Upper lobe of left lung (tissue), 6 donors: ENCODE results near the gene TMCO4. TPM values are rescaled to one million over a fixed set of nuclear protein-coding genes. Genes with fewer than 3 reads are reported as not detected.

Experiments used
- ATAC-seq, 2 donors: fragments of 200-7000 bp; cut with Tn5 transposase; one replicate each; pipeline ENCODE4 v1.9.1; 2022; ENCODE audit warnings: mild to moderate bottlenecking in 2 of 2, moderate library complexity in 2 of 2; ENCODE audit not compliant: low FRiP score in 2 of 2
- DNase-seq, 2 donors: peaks; one replicate each; pipeline ENCODE4 v3.0.0-alpha.2; 2019 to 2020
- H3K27ac ChIP-seq, 4 donors: fragments of 200-600 bp; sonication (generic); one replicate each; pipeline ENCODE4 v1.5.1; 2016 to 2019
- H3K27me3 ChIP-seq, 4 donors: fragments of 200-600 bp; sonication (generic); one replicate each; pipeline ENCODE4 v1.5.1; 2017 to 2019
- H3K36me3 ChIP-seq, 4 donors: fragments of 200-600 bp; sonication (generic); one replicate each; pipeline ENCODE4 v1.5.1; 2016 to 2019
- H3K4me1 ChIP-seq, 4 donors: fragments of 200-600 bp; sonication (generic); one replicate each; pipeline ENCODE4 v1.5.1; 2018 to 2019
- H3K4me3 ChIP-seq, 4 donors: fragments of 200-600 bp; sonication (generic); one replicate each; pipeline ENCODE4 v1.5.1; 2017 to 2019; ENCODE audit warnings: mild to moderate bottlenecking in 2 of 4, moderate library complexity in 1 of 4
- H3K9me3 ChIP-seq, 4 donors: fragments of 200-600 bp; sonication (generic); one replicate each; pipeline ENCODE4 v1.5.1; 2018 to 2019
- EP300 ChIP-seq, 4 donors: sonication (generic); formaldehyde crosslinking; IDR thresholded peaks; one replicate each; pipeline ENCODE4 v1.5.1; 2017; ENCODE audit warnings: antibody characterized with exemption in 4 of 4, control low read depth in 2 of 4
- POLR2A ChIP-seq, 4 donors: fragments of 450-650 bp; IDR thresholded peaks; one replicate each; pipeline ENCODE4 v1.5.1; 2016 to 2017; ENCODE audit warnings: antibody characterized with exemption in 4 of 4, mild to moderate bottlenecking in 2 of 4
- POLR2AphosphoS5 ChIP-seq, 2 donors: sonication (generic); formaldehyde crosslinking; IDR thresholded peaks; one replicate each; pipeline ENCODE4 v1.5.1; 2017; ENCODE audit warnings: antibody characterized with exemption in 2 of 2
- WGBS, 2 donors: methylation state at CpG; one replicate each; pipeline ENCODE4 v1.1.5; 2017 to 2018; 5-methylcytosine and 5-hydroxymethylcytosine counted together
- total RNA-seq, 6 donors: library from RNA; depleted of rRNA in 4 of 6; stranded (reverse); fragments of >200 nt in 4 of 6; gene quantifications; one replicate each; pipeline versions ENCODE4 v1.1.0 to v1.2.1, GENCODE V29; 2016 to 2021
- TF ChIP-seq, protein P1 (sequence below), 6 experiments: fragments of 450-650 bp in 4 of 6; fragments of 200-600 bp in 2 of 6; sonication (generic) in 2 of 6; IDR thresholded peaks; one replicate each; pipeline ENCODE4 v1.5.1; 2016 to 2019; ENCODE audit warnings: antibody characterized with exemption in 6 of 6
- donor health status: DM: no; HTN: no; CAD: no; lungs with moderate emphysema.
- donor health status: DM: no; HTN: yes; CAD: no; lungs with severe emphysema.

TMCO4 gene
- total RNA-seq, 6 donors from 2014 or later = 19.1 to 46.1 (median 24.9) TPM

DNA sequence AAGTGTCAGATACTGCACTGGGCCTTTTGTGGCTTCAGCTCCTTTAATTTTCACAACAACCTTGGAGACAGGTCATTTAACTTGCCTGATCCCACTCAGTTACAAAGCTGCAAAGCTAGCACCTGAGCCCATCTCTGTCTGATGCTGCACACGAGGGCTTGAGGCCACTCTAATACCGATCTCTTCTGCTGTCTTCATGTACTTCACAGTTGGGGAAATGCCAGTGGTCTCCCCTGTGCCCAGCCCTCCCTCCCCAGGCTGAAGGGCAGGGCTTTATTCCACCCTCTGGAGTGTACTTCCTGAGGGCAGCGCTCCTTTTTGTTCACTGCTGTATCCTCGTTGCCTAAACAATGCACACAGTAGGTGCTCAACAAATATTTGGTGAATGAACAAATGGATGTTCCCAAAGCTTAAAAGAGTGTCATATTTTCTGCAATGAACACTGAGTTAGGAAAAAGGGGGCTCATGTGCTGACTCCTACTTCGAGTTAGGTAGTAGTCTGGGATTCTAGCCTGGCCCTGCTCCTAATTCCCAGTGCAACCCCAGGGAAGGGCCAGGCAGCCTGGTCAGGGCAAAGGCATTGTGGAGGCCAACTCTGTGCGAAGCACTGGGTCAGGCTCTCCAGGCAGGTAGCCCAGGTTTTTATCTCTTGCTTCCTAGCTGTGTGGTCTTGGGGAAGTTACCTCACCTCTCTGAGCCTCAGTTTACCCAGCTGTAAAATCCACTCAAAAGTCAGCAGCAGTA, 1.1 kb downstream of the TMCO4 start:
- 73 to 84% methylated on average over 6 of the region's 6 CpGs for WGBS, 2 donors
- H3K4me1 ChIP-seq = peaks cover 6 to 17% (median 15%) of the 10 kb centered on the region in 4 donors
- H3K36me3 ChIP-seq = no peaks in the 10 kb centered on the region
- DNase-seq = no peak
- TF ChIP-seq EP300 (IDR thresholded peaks at IDR 0.05) (no peak), POLR2A (IDR thresholded peaks at IDR 0.05) (no peak), POLR2AphosphoS5 (IDR thresholded peaks at IDR 0.05) (no peak)
- TF ChIP-seq, protein P1, sequence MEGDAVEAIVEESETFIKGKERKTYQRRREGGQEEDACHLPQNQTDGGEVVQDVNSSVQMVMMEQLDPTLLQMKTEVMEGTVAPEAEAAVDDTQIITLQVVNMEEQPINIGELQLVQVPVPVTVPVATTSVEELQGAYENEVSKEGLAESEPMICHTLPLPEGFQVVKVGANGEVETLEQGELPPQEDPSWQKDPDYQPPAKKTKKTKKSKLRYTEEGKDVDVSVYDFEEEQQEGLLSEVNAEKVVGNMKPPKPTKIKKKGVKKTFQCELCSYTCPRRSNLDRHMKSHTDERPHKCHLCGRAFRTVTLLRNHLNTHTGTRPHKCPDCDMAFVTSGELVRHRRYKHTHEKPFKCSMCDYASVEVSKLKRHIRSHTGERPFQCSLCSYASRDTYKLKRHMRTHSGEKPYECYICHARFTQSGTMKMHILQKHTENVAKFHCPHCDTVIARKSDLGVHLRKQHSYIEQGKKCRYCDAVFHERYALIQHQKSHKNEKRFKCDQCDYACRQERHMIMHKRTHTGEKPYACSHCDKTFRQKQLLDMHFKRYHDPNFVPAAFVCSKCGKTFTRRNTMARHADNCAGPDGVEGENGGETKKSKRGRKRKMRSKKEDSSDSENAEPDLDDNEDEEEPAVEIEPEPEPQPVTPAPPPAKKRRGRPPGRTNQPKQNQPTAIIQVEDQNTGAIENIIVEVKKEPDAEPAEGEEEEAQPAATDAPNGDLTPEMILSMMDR (IDR thresholded peaks at IDR 0.05) = no peak
- H3K9me3 ChIP-seq = no peaks in the 10 kb centered on the region
- H3K27ac ChIP-seq = peak overlapping the region; percentile 82 to 87 (median 84)
- no peak for ATAC-seq
- H3K4me3 ChIP-seq = peak overlapping the region in 3 of 4 donors; percentile 63 to 95 (median 85)
- H3K27me3 ChIP-seq = no peaks in the 10 kb centered on the region

DNA sequence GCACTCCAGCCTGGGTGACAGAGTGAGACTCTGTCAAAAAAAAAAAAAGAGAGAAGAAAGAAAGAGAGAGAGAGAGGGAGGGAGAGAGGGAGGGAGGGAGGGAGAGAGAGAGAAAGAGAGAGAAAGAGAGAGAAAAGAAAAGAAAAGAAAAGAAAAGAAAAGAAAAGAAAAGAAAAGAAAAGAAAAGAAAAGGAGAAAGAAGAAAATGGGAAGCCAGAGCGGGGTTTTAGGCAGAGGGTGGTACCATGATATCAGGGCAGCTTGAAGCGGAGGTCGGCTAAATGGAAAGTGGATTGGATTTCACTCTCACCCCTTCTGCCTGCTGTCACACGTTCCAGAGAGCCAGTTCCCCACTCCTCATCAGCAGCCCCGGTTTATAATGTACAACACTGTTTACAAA, 1.9 kb downstream of the TMCO4 start:
- Histone ChIP-seq H3K27ac (peak overlapping the region in 1 of 4 donors; percentile 42), H3K4me1 (peaks cover 6 to 17% (median 15%) of the 10 kb centered on the region in 4 donors), H3K36me3 (peaks cover 0 to 3% (median 0%) of the 10 kb centered on the region in 4 donors), H3K4me3 (no peak overlapping the region), H3K9me3 (no peaks in the 10 kb centered on the region), H3K27me3 (no peaks in the 10 kb centered on the region)
- no peak for TF ChIP-seq EP300 (IDR thresholded peaks at IDR 0.05)
- TF ChIP-seq, protein P1 (IDR thresholded peaks at IDR 0.05) = no peak
- 77 to 82% methylated on average over 5 of the region's 5 CpGs for WGBS, 2 donors
- DNase-seq (no peak), ATAC-seq (no peak)

DNA sequence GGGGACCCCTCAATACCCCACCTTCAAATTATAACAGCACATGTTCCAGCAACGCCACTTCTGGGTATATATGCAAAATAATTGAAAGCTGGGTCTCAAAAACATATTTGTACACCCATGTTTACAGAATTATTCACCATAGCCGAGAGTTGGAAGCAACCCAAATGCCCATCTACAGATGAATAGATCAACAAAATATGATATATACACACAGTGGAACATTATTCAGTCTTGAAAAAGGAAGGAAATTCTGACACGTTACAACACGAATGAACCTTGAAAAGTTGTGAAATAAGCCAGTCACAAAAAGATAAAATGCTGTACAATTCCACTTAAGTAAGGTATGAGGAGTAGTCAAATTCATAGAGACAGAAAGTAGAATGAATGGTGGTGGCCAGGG, 5.1 kb downstream of the TMCO4 start:
- TF ChIP-seq EP300 (IDR thresholded peaks at IDR 0.05) (no peak), POLR2A (IDR thresholded peaks at IDR 0.05) (no peak), POLR2AphosphoS5 (IDR thresholded peaks at IDR 0.05) (no peak)
- TF ChIP-seq, protein P1 (IDR thresholded peaks at IDR 0.05) = no peak
- ATAC-seq (no peak), DNase-seq (no peak)
- 70 to 75% methylated on average over 4 of the region's 4 CpGs for WGBS, 2 donors
- no peak overlapping the region for H3K27ac ChIP-seq
- no peaks in the 10 kb centered on the region for H3K9me3 ChIP-seq
- H3K4me3 ChIP-seq = no peak overlapping the region
- peaks cover 0 to 12% (median 2%) of the 10 kb centered on the region in 4 donors for H3K36me3 ChIP-seq
- H3K4me1 ChIP-seq = peaks cover 6 to 13% (median 11%) of the 10 kb centered on the region in 4 donors
- H3K27me3 ChIP-seq = no peaks in the 10 kb centered on the region

DNA sequence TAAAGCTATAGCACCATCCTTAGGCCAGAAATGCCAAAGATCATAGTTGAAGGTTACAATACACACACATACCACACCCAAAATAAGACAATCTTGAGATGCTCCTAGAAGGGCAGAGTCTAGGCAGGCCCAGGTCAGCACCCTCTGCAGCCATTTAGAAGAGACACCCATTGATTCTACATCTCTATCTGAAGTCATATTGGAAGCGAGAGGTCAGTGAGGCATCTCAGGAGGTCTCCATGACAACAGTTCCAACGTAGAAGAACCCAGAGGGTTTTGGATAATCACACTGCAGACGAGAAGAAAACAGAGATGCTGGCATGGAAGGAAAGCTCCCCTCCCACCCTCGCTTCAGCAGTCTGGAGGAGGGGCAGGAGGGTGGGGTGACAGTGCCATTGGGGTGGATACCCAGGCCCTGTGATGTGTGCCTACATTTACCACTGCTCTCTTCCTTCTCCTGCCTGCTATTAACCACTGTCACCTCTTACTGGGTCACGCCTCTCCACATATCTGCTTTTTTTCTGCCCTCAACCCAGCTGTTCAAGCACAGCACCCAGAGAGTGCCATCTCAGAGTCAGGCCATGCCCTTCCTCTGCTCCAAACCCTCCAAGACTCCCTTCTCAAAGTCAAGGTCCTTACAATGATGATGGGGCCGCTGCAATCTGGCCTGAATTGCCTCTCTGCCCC, 6.2 kb downstream of the TMCO4 start:
- Histone ChIP-seq H3K27ac (no peak overlapping the region), H3K27me3 (no peaks in the 10 kb centered on the region), H3K4me3 (no peak overlapping the region), H3K4me1 (peaks cover 0 to 4% (median 2%) of the 10 kb centered on the region in 4 donors), H3K36me3 (peaks cover 0 to 12% (median 2%) of the 10 kb centered on the region in 4 donors), H3K9me3 (no peaks in the 10 kb centered on the region)
- ATAC-seq (no peak), DNase-seq (no peak)
- WGBS, 2 donors = 84 to 87% methylated on average over 6 of the region's 6 CpGs
- no peak for TF ChIP-seq POLR2A (IDR thresholded peaks at IDR 0.05)
- TF ChIP-seq EP300 (IDR thresholded peaks at IDR 0.05) = no peak
- TF ChIP-seq, protein P1 (IDR thresholded peaks at IDR 0.05) = no peak
- no peak for TF ChIP-seq POLR2AphosphoS5 (IDR thresholded peaks at IDR 0.05)
